NCI-H128 (cell line): ENCODE results near the gene MBD3L2.
"Not testable (repeated sequence)": the region's sequence is repeated elsewhere in the genome, so short reads cannot be mapped to it uniquely, and the experiment has no call there.

Experiments used
- DNase-seq: peaks from one replicate; lab custom pipeline; 2025; ENCODE audit not compliant: unreplicated experiment; lab: John Stamatoyannopoulos, UW

MBD3L2 gene

GRCh38 chr19:7059977-7060376 is 10.9 kb downstream of the MBD3L2 start:
- not testable (repeated sequence) for DNase-seq

- DNase-seq: no peak
These were observed 14.2 kb downstream of the MBD3L2 start for GRCh38 chr19:7063339-7063738.

GRCh38 chr19:7063764-7064418 is 14.8 kb downstream of the MBD3L2 start:
- DNase-seq: no peak

GRCh38 chr19:7067122-7067521 is 18.0 kb downstream of the MBD3L2 start:
- not testable (repeated sequence) for DNase-seq

GRCh38 chr19:7067716-7068115 is 18.6 kb downstream of the MBD3L2 start:
- DNase-seq: no peak

- no peak for DNase-seq
These were observed 19.5 kb downstream of the MBD3L2 start for GRCh38 chr19:7068599-7068998.

GRCh38 chr19:7069042-7069903 is 20.2 kb downstream of the MBD3L2 start, which contains the start of gene ZNF557:
Gene ZNF557, plus strand, starts transcription at chr19:7069703. Its CDS starts 5,372 bp downstream, at chr19:7075075.
- peak; percentile 90 for DNase-seq

GRCh38 chr19:7069904-7070226 is 20.7 kb downstream of the MBD3L2 start:
- DNase-seq: no peak

GRCh38 chr19:7072541-7072940 is 23.4 kb downstream of the MBD3L2 start:
- DNase-seq: no peak

- DNase-seq: no peak
These were observed 25.7 kb downstream of the MBD3L2 start for GRCh38 chr19:7074705-7075282.

- no peak for DNase-seq
These were observed 27.0 kb downstream of the MBD3L2 start for GRCh38 chr19:7076151-7076550.

- DNase-seq: no peak
These were observed 28.9 kb downstream of the MBD3L2 start for GRCh38 chr19:7078008-7078407.

GRCh38 chr19:7083076-7083956 is 34.2 kb downstream of the MBD3L2 start:
- DNase-seq: no peak

- DNase-seq: no peak
These were observed 39.9 kb downstream of the MBD3L2 start for GRCh38 chr19:7088999-7089398.

GRCh38 chr19:7098096-7098495 is 49.0 kb downstream of the MBD3L2 start:
- no peak for DNase-seq

GRCh38 chr19:7098701-7099596 is 49.8 kb downstream of the MBD3L2 start:
- peak; percentile 89 for DNase-seq

- no peak for DNase-seq
These were observed 50.4 kb downstream of the MBD3L2 start for GRCh38 chr19:7099597-7099921.
